ENCODE data around the gene ILF2. TPM values are rescaled to one million over a fixed set of nuclear protein-coding genes. Genes with fewer than 3 reads are reported as not detected.

Gene ILF2
- total RNA-seq, 1 donor from 2014 or later, result 114 TPM

GRCh38 chr1:153617663-153618062 lies 53.1 kb downstream of the ILF2 start:
- DNase-seq (ENCODE audit: low read depth) (no peak), FAIRE-seq (no peak)
- peaks cover 6% of the 10 kb centered on the region for H3K36me3 ChIP-seq (ENCODE audit: control insufficient read depth, insufficient read depth, low read length)
- no peak overlapping the region for H3K4me3 ChIP-seq (ENCODE audit: low read depth, low read length)
- TF ChIP-seq, protein P1, sequence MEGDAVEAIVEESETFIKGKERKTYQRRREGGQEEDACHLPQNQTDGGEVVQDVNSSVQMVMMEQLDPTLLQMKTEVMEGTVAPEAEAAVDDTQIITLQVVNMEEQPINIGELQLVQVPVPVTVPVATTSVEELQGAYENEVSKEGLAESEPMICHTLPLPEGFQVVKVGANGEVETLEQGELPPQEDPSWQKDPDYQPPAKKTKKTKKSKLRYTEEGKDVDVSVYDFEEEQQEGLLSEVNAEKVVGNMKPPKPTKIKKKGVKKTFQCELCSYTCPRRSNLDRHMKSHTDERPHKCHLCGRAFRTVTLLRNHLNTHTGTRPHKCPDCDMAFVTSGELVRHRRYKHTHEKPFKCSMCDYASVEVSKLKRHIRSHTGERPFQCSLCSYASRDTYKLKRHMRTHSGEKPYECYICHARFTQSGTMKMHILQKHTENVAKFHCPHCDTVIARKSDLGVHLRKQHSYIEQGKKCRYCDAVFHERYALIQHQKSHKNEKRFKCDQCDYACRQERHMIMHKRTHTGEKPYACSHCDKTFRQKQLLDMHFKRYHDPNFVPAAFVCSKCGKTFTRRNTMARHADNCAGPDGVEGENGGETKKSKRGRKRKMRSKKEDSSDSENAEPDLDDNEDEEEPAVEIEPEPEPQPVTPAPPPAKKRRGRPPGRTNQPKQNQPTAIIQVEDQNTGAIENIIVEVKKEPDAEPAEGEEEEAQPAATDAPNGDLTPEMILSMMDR (IDR thresholded peaks at IDR 0.05; ENCODE audit: insufficient read depth, low read length, severe bottlenecking), result no peak
- no peaks in the 10 kb centered on the region for H3K27me3 ChIP-seq (ENCODE audit: control insufficient read depth, insufficient read depth, low read length)

- Histone ChIP-seq H3K4me3 (ENCODE audit: low read depth, low read length) (no peak overlapping the region), H3K36me3 (ENCODE audit: control insufficient read depth, insufficient read depth, low read length) (peaks cover 8% of the 10 kb centered on the region), H3K27me3 (ENCODE audit: control insufficient read depth, insufficient read depth, low read length) (no peaks in the 10 kb centered on the region)
- FAIRE-seq (no peak), DNase-seq (ENCODE audit: low read depth) (peak; percentile 70)
- TF ChIP-seq, protein P1 (IDR thresholded peaks at IDR 0.05; ENCODE audit: insufficient read depth, low read length, severe bottlenecking), result no peak
These were observed 53.9 kb downstream of the ILF2 start for GRCh38 chr1:153616917-153617311.

DNA sequence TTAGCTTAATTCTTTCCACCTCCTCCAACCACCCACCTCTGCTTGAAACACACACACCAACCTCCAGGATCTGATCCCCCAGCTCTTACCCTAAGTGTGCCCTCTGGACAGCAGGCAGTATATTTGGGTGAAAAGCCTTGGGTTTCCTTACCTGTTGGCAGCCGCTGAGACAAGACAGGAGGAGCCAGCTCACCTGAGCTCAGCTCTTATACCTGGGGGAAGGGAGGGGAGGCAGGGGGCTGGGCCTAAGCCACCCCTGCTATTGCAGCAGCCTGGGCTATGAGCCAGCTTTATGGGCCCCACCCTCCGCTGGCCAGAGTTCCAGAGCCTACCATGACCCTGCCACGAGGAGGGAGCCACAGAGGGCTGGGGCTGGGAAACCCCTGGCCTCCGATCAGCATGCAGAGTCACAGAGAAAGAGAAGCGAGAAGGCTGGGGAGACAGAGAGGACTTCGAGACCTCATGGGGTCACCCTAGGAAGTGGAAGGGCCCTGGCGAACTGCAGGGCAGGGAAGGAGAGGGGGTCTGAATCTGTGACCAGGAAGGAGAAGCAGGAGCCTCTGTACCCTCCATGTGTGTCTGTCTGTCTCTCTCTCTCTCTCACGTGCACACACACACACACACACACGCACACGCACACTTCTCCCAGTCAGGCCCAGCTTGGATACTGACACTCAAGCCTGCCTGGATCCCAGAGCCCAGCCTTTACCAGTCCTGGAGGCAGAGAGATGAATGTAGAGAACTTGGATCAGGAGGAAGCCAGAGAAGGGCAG lies 54.5 kb downstream of the ILF2 start, which contains the start of gene S100A14:
Gene S100A14 (minus strand): TSS at position 182 of the 773 bp plus-strand sequence. CDS start 467 bp downstream, outside the sequence.
- DNase-seq (ENCODE audit: low read depth), result peak; percentile 86
- peak within 1 kb of the TSS; percentile 63 for H3K4me3 ChIP-seq (ENCODE audit: low read depth, low read length)
- H3K36me3 ChIP-seq (ENCODE audit: control insufficient read depth, insufficient read depth, low read length), result peaks cover 8% of the 10 kb centered on the region
- H3K27me3 ChIP-seq (ENCODE audit: control insufficient read depth, insufficient read depth, low read length), result no peaks in the 10 kb centered on the region
- peak; percentile 18 for FAIRE-seq
- TF ChIP-seq, protein P1 (IDR thresholded peaks at IDR 0.05; ENCODE audit: insufficient read depth, low read length, severe bottlenecking), result no peak

DNA sequence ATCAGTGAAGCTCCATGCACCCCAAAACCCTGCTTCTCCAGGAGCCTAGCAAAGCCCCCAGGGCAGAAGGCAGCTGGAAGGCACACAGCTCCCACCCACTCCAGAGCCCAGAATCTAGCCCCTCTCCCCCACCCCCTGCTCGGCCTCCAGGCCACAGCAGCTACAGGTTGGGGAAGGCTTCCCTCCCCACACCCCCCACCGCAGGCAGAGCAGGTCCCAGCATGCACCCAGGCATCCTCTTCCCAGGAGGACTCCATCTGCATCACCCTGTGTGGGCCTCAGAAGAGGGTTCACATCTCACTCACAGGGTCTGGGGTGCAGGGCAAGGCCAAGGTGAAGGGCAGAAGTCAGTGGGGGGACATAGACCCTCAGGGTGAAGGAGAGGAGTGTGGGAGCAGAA lies 55.4 kb downstream of the ILF2 start:
- no peak for FAIRE-seq
- H3K27me3 ChIP-seq (ENCODE audit: control insufficient read depth, insufficient read depth, low read length), result no peaks in the 10 kb centered on the region
- peak overlapping the region; percentile 63 for H3K4me3 ChIP-seq (ENCODE audit: low read depth, low read length)
- DNase-seq (ENCODE audit: low read depth), result peak; percentile 57
- peaks cover 8% of the 10 kb centered on the region for H3K36me3 ChIP-seq (ENCODE audit: control insufficient read depth, insufficient read depth, low read length)
- TF ChIP-seq, protein P1 (IDR thresholded peaks at IDR 0.05; ENCODE audit: insufficient read depth, low read length, severe bottlenecking), result no peak

DNA sequence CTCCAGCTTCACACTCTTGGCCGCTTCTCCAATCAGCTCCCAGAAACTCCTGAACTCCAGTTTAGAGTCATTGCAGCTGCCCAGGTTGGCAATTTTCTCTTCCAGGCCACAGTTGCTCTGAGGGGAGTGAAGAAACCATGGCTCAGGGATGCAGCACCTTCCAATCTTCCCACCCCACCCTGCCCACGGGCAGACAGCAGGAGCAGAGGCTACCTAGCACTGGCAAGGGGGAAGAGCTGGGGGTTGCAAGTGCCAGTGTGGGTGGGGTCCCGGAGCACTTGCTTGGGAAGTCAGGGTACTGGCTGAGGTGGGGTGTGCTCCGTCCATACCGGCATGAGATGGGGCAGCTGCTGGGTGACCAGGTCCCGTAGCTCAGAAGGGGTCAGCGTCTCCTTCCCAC lies 55.9 kb downstream of the ILF2 start:
- FAIRE-seq (no peak), DNase-seq (ENCODE audit: low read depth) (no peak)
- Histone ChIP-seq H3K36me3 (ENCODE audit: control insufficient read depth, insufficient read depth, low read length) (peaks cover 11% of the 10 kb centered on the region), H3K4me3 (ENCODE audit: low read depth, low read length) (peak overlapping the region; percentile 63), H3K27me3 (ENCODE audit: control insufficient read depth, insufficient read depth, low read length) (no peaks in the 10 kb centered on the region)
- TF ChIP-seq, protein P1 (IDR thresholded peaks at IDR 0.05; ENCODE audit: insufficient read depth, low read length, severe bottlenecking), result no peak
